Stomach (tissue), 9 donors: ENCODE results near the gene KLF8. TPM values are rescaled to one million over a fixed set of nuclear protein-coding genes. Genes with fewer than 3 reads are reported as not detected.

Experiments used
- DNase-seq, 2 donors: peaks; one replicate each; pipeline versions ENCODE4 v3.0.0 to v3.0.0-alpha.2; 2013 to 2019
- H3K27ac ChIP-seq, 5 donors: fragments of 200-600 bp in 4 of 5; sonication (generic) in 4 of 5; one replicate each; pipeline ENCODE4 v1.5.1; 2013 to 2019; ENCODE audit warnings: mild to moderate bottlenecking in 1 of 5, moderate library complexity in 1 of 5
- H3K27me3 ChIP-seq, 3 donors: fragments of 200-600 bp; sonication (generic); one replicate each; pipeline ENCODE4 v1.5.1; 2017 to 2019; ENCODE audit warnings: mixed run types in 1 of 3
- H3K36me3 ChIP-seq, 4 donors: fragments of 200-600 bp; sonication (generic); 1 replicate in 3 of 4; 2 replicates in 1 of 4; pipeline ENCODE4 v1.5.1; 2016 to 2019
- H3K4me1 ChIP-seq, 4 donors: fragments of 200-600 bp; sonication (generic); one replicate each; pipeline ENCODE4 v1.5.1; 2016 to 2019
- H3K4me3 ChIP-seq, 4 donors: fragments of 200-600 bp; sonication (generic) in 3 of 4; one replicate each; pipeline ENCODE4 v1.5.1; 2016 to 2019; ENCODE audit warnings: mild to moderate bottlenecking in 1 of 4
- H3K9me3 ChIP-seq, 4 donors: fragments of 200-600 bp; sonication (generic); one replicate each; pipeline ENCODE4 v1.5.1; 2016 to 2019
- EP300 ChIP-seq: sonication (generic); formaldehyde crosslinking; IDR thresholded peaks from one replicate; pipeline ENCODE4 v1.6.1; 2017; ENCODE audit warnings: antibody characterized with exemption
- POLR2A ChIP-seq, 4 donors: fragments of 450-650 bp; IDR thresholded peaks; one replicate each; pipeline ENCODE4 v1.6.1; 2016; ENCODE audit warnings: antibody characterized with exemption in 4 of 4, control low read depth in 2 of 4, mild to moderate bottlenecking in 1 of 4, moderate library complexity in 1 of 4
- POLR2AphosphoS5 ChIP-seq, 3 donors: sonication (generic); formaldehyde crosslinking; IDR thresholded peaks; one replicate each; pipeline ENCODE4 v1.6.1; 2016; ENCODE audit warnings: antibody characterized with exemption in 3 of 3
- WGBS, 5 donors: extraction: QIAGEN DNeasy Blood & Tissue Kit in 3 of 5; methylation state at CpG; one replicate each; pipeline versions ENCODE4 v1.1.5 to v1.1.7; 2013 to 2018; 5-methylcytosine and 5-hydroxymethylcytosine counted together
- intact Hi-C: fragments of 100-400 bp; cut with DNase I; formaldehyde crosslinking; loops from one replicate; pipeline ENCODE4 v1.15.1; 2023; ENCODE audit warnings: low total_unique reads
- polyA plus RNA-seq, 3 donors: library from polyadenylated mRNA; stranded (reverse); fragments of 200-250 nt; gene quantifications; one replicate each; pipeline ENCODE4 v1.2.3, GENCODE V29; 2013
- total RNA-seq, 5 donors: library from RNA; depleted of rRNA; stranded (reverse); fragments of >200 nt; gene quantifications; one replicate each; pipeline versions ENCODE4 v1.1.0 to v1.2.3, GENCODE V29; 2014 to 2016
- TF ChIP-seq, protein P1 (sequence below), 7 experiments: fragments of 450-650 bp in 4 of 7; fragments of 200-600 bp in 3 of 7; sonication (generic) in 3 of 7; IDR thresholded peaks; one replicate each; pipeline ENCODE4 v1.5.1; 2016 to 2019; ENCODE audit warnings: antibody characterized with exemption in 7 of 7, control low read depth in 2 of 7, mild to moderate bottlenecking in 1 of 7
- donor health status: healthy with polysubstance abuse.
- donor health status: Bipolar disorder and iron deficiency.
- donor health status: healthy.

Gene KLF8
- total and polyA plus RNA-seq, 8 donors = 0.29 to 15.2 (median 6.5) TPM

DNA sequence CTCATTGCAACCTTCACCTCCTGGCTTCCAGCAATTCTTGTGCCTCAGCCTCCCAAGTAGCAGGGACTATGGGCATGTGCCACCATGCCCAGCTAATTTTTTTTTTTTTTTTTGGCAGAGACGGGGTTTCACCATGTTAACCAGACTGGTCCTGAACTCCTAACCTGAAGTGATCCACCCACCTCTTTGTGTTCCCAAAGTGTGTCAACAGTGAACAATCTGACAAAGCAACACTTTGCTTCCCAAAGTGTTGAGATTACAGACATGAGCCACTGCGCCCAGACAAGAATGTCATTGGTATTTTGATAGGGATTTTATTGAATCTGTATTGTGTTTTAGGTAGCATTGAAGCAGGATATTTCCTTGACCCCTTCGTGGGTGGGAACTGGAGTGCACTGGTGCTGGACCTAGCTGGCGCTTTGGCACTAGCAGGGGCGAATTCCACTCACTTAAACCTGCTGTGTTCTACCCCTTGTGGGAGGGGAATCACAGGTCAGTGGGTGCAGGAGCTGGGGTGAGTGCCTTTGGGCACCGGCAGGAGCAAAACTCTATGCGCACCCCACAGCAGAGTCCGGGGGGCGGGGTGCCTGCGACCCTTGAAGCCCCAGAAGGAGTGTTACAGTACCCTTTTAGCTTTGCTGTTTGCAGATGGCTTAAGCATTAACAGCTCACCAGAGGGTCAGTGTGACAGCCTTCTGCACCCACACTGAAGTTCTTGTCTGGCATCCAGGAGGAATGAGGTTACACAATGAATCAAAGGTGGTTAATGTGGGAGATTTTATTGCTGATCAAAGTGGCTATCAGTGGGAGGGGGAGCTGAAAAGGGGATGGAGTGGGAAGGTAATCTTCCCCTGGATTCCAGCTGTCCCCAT, 21.9 kb downstream of the KLF8 start:
- no peak overlapping the region for H3K27ac ChIP-seq
- intact Hi-C loops = no loop called here
- TF ChIP-seq POLR2A (IDR thresholded peaks at IDR 0.05) (no peak), EP300 (no peak), POLR2AphosphoS5 (IDR thresholded peaks at IDR 0.05) (no peak)
- TF ChIP-seq, protein P1, sequence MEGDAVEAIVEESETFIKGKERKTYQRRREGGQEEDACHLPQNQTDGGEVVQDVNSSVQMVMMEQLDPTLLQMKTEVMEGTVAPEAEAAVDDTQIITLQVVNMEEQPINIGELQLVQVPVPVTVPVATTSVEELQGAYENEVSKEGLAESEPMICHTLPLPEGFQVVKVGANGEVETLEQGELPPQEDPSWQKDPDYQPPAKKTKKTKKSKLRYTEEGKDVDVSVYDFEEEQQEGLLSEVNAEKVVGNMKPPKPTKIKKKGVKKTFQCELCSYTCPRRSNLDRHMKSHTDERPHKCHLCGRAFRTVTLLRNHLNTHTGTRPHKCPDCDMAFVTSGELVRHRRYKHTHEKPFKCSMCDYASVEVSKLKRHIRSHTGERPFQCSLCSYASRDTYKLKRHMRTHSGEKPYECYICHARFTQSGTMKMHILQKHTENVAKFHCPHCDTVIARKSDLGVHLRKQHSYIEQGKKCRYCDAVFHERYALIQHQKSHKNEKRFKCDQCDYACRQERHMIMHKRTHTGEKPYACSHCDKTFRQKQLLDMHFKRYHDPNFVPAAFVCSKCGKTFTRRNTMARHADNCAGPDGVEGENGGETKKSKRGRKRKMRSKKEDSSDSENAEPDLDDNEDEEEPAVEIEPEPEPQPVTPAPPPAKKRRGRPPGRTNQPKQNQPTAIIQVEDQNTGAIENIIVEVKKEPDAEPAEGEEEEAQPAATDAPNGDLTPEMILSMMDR (IDR thresholded peaks at IDR 0.05) = no peak
- no peak overlapping the region for H3K4me3 ChIP-seq
- H3K9me3 ChIP-seq = peaks cover 0 to 9% (median 0%) of the 10 kb centered on the region in 4 donors
- no peaks in the 10 kb centered on the region for H3K27me3 ChIP-seq
- H3K4me1 ChIP-seq = no peaks in the 10 kb centered on the region
- H3K36me3 ChIP-seq = peaks cover 0 to 9% (median 0%) of the 10 kb centered on the region in 4 donors
- no peak for DNase-seq
- 76 to 94% (median 92%) methylated on average over 6 to 10 of the region's 10 CpGs for WGBS, 5 donors

DNA sequence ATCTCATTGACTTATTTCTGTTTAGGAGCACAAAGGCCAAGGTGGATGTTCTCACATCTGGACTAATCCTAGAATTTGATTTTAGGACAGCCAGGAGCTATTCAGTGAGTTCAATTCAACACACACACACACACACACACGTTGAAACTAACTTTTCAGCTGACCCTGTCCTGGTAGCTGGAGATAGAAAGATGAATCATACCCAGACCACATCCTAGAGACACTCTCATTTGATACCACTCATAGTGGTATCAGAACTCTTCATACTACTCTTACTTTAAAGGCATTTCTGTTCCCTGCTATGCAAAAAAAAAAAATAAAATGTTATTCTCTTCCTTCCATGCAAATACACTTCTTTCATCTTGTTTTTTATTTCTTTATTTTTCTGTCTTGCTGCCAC, 36.7 kb downstream of the KLF8 start:
- Histone ChIP-seq H3K4me3 (no peak overlapping the region), H3K9me3 (no peaks in the 10 kb centered on the region), H3K27me3 (no peaks in the 10 kb centered on the region), H3K27ac (no peak overlapping the region), H3K36me3 (peaks cover 0 to 10% (median 6%) of the 10 kb centered on the region in 4 donors), H3K4me1 (no peaks in the 10 kb centered on the region)
- WGBS, 5 donors = 23 to 64% (median 56%) methylated on average over 1 of the region's 1 CpG
- no peak for DNase-seq
- intact Hi-C loops = no loop called here
- TF ChIP-seq POLR2AphosphoS5 (IDR thresholded peaks at IDR 0.05) = no peak

DNA sequence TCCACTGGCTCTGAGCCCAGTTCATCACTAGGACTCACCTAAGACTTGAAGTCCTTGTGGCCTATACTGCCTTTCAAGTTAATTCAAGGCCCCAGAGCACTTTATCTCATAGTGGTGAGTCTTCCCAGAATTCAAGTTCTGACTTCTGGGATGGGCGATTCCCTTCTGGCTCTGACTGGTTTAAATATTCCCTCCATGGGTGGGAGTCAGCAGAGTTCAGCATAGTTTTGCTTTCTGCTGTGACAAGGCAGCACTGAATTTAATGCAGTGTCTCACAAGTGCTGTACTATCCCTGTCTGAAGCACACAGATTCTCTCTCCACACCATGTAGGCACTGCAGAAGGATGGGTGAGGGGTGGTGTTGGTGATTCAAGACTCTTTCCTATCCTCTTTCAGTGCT, 46.5 kb downstream of the KLF8 start:
- H3K36me3 ChIP-seq = no peaks in the 10 kb centered on the region
- no peaks in the 10 kb centered on the region for H3K9me3 ChIP-seq

DNA sequence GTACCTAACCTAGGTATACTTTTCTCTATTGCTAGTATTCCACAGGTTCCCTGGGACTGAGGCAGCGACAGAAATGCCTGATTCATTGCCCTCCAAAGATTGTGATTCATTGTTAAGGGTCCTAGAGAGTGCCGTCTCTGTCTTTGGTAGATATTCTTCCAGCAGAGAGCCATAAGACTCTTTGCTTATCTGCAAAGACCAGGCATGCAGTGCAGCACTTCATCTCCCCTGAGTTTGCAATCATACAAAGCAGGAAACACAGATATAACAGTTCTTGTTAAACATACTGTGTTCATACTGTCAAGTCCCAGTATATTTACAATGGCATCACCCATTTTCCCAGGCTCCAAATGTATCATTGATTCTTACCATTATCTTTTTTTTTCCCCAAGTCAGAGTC, 47.7 kb downstream of the KLF8 start:
- H3K4me3 ChIP-seq = no peak overlapping the region
- TF ChIP-seq POLR2A (IDR thresholded peaks at IDR 0.05) (no peak), EP300 (no peak)
- H3K9me3 ChIP-seq = no peaks in the 10 kb centered on the region
- H3K27me3 ChIP-seq = peaks cover 0 to 4% (median 0%) of the 10 kb centered on the region in 3 donors
- intact Hi-C loops = no loop called here
- H3K27ac ChIP-seq = no peak overlapping the region
- H3K4me1 ChIP-seq = no peaks in the 10 kb centered on the region
- H3K36me3 ChIP-seq = peaks cover 0 to 8% (median 6%) of the 10 kb centered on the region in 4 donors
- WGBS, 5 donors = 53 to 90% (median 75%) methylated on average over 2 of the region's 2 CpGs
- DNase-seq = no peak

More for the DNA sequence above, 46.5 kb downstream of the KLF8 start:
- Histone ChIP-seq H3K4me3 (no peak overlapping the region), H3K4me1 (no peaks in the 10 kb centered on the region), H3K27ac (no peak overlapping the region), H3K27me3 (peaks cover 0 to 4% (median 0%) of the 10 kb centered on the region in 3 donors)
- no peak for TF ChIP-seq EP300
- TF ChIP-seq POLR2A (IDR thresholded peaks at IDR 0.05) = no peak
- no peak for TF ChIP-seq POLR2AphosphoS5 (IDR thresholded peaks at IDR 0.05)
- TF ChIP-seq, protein P1 (IDR thresholded peaks at IDR 0.05) = no peak
- intact Hi-C loops = no loop called here
- no peak for DNase-seq
- 58 to 94% (median 86%) methylated on average over 1 of the region's 1 CpG for WGBS, 5 donors

DNA sequence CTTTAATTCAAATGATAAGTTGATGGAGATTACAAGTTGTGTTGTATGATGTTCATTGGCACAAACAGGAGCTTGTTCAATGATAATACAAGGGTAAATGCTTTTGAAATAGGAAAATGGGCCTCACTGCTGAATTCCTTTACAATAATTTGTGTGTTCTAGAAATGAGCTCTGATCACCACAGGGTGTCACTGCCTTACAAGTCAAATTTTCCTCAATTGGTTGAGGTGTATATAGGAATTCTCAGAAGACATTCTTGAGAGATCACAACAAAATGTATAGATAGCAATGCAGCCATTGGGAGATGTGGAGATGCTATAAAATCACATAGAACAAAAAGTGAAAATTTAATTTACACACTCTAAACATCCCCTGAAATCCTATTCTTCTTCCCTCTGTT, 49.6 kb downstream of the KLF8 start:
- Histone ChIP-seq H3K4me1 (no peaks in the 10 kb centered on the region), H3K9me3 (no peaks in the 10 kb centered on the region), H3K4me3 (no peak overlapping the region), H3K36me3 (peaks cover 0 to 11% (median 7%) of the 10 kb centered on the region in 4 donors), H3K27ac (no peak overlapping the region), H3K27me3 (peaks cover 0 to 4% (median 0%) of the 10 kb centered on the region in 3 donors)
- peak in 1 of 2 donors; percentile 35 for DNase-seq
- TF ChIP-seq, protein P1 (IDR thresholded peaks at IDR 0.05) = no peak
- TF ChIP-seq EP300 (no peak), POLR2A (IDR thresholded peaks at IDR 0.05) (no peak), POLR2AphosphoS5 (IDR thresholded peaks at IDR 0.05) (no peak)
- intact Hi-C loops = no loop called here
